Measurements from ENCODE around the gene OR10K2. TPM values are rescaled to one million over a fixed set of nuclear protein-coding genes. Genes with fewer than 3 reads are reported as not detected.

OR10K2 gene
- total RNA-seq, 1 experiment from 2014 or later: not detected

GRCh38 chr1:158445376-158445775 lies 19.3 kb upstream of the OR10K2 start:
- Histone ChIP-seq H3K27ac (ENCODE audit: insufficient read length, low read depth, low read length) (no peak overlapping the region), H4K91ac (ENCODE audit: insufficient read length, low read depth, low read length) (no peak overlapping the region), H4K8ac (replicated peaks; ENCODE audit: insufficient read length, low read depth, low read length) (no peak overlapping the region), H2BK12ac (ENCODE audit: insufficient read length, low read depth, low read length) (no peak overlapping the region), H3K23me2 (ENCODE audit: insufficient read length, low read depth, low read length, poor library complexity, severe bottlenecking) (no peaks in the 10 kb centered on the region), H3K9ac (ENCODE audit: extremely low read depth, insufficient read length, low read length) (no peak overlapping the region), H3K27me3 (ENCODE audit: insufficient read depth, low read length) (no peaks in the 10 kb centered on the region), H2BK20ac (ENCODE audit: low read depth, low read length, poor library complexity, severe bottlenecking) (no peak overlapping the region), H3K56ac (ENCODE audit: insufficient read length, low read depth, low read length) (no peak overlapping the region), H2BK5ac (ENCODE audit: insufficient read length, low read length) (no peak overlapping the region), H3K23ac (ENCODE audit: insufficient read length, low read depth, low read length) (no peak overlapping the region), H3K79me1 (ENCODE audit: insufficient read depth, low read depth, low read length, poor library complexity, severe bottlenecking) (no peaks in the 10 kb centered on the region), H2AK5ac (ENCODE audit: insufficient read length, low read length) (no peak overlapping the region), H3K14ac (ENCODE audit: insufficient read depth, low read length) (no peak overlapping the region), H2BK15ac (ENCODE audit: low read depth, low read length) (no peak overlapping the region), H3K4me2 (ENCODE audit: insufficient read depth, insufficient read length, low read length) (no peak overlapping the region), H3K9me3 (ENCODE audit: control insufficient read depth, low read depth, low read length) (no peaks in the 10 kb centered on the region), H3T11ph (ENCODE audit: low read length) (no peak overlapping the region), H3K4me1 (ENCODE audit: insufficient read depth, low read length) (no peaks in the 10 kb centered on the region), H4K5ac (ENCODE audit: insufficient read length, low read depth, low read length) (no peak overlapping the region), H3K79me2 (ENCODE audit: insufficient read depth, low read length) (no peaks in the 10 kb centered on the region), H3K4ac (ENCODE audit: low read depth, low read length) (no peak overlapping the region), H2AFZ (ENCODE audit: low read length) (no peak overlapping the region), H3K18ac (ENCODE audit: insufficient read length, low read depth, low read length) (no peak overlapping the region), H2BK120ac (ENCODE audit: low read depth, low read length, poor library complexity, severe bottlenecking) (no peak overlapping the region), H4K20me1 (ENCODE audit: control insufficient read depth, insufficient read depth, insufficient read length) (no peaks in the 10 kb centered on the region)
- H3K9me3 Mint-ChIP-seq: no peaks in the 10 kb centered on the region; a peak in 1 of 5 replicates
- no peak for DNase-seq
- WGBS (ENCODE audit: extremely low coverage, insufficient read length, low lambda C conversion rate): no CpG with 5 or more reads among the region's 4 CpGs
- H3K27me3 Mint-ChIP-seq (ENCODE audit: low read depth): no peaks in the 10 kb centered on the region
- H3K27ac Mint-ChIP-seq: no peak overlapping the region; a peak in 1 of 7 replicates
- TF ChIP-seq, protein P1, sequence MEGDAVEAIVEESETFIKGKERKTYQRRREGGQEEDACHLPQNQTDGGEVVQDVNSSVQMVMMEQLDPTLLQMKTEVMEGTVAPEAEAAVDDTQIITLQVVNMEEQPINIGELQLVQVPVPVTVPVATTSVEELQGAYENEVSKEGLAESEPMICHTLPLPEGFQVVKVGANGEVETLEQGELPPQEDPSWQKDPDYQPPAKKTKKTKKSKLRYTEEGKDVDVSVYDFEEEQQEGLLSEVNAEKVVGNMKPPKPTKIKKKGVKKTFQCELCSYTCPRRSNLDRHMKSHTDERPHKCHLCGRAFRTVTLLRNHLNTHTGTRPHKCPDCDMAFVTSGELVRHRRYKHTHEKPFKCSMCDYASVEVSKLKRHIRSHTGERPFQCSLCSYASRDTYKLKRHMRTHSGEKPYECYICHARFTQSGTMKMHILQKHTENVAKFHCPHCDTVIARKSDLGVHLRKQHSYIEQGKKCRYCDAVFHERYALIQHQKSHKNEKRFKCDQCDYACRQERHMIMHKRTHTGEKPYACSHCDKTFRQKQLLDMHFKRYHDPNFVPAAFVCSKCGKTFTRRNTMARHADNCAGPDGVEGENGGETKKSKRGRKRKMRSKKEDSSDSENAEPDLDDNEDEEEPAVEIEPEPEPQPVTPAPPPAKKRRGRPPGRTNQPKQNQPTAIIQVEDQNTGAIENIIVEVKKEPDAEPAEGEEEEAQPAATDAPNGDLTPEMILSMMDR (conservative IDR thresholded peaks at IDR 0.05): no peak
- no peaks in the 10 kb centered on the region for H3K4me1 Mint-ChIP-seq
- no peaks in the 10 kb centered on the region for H3K36me3 Mint-ChIP-seq (ENCODE audit: insufficient read depth in 1 of 3, low read depth in 3 of 3)
- no peak overlapping the region for H3K4me3 Mint-ChIP-seq
